Motor neuron (in vitro differentiated cells): ENCODE results near the gene CAP2. TPM values are rescaled to one million over a fixed set of nuclear protein-coding genes. Genes with fewer than 3 reads are reported as not detected.

Experiments used
- ATAC-seq, 8 experiments: fragments of 200-7000 bp; cut with Tn5 transposase; replicated peaks in 6 of 8; 2 replicates each; pipeline ENCODE4 v1.8.0; 2021; ENCODE audit warnings: mild to moderate bottlenecking in 8 of 8, moderate library complexity in 8 of 8
- H3K27ac ChIP-seq, 2 donors: fragments of 250-450 bp; sonication (Bioruptor Pico); 2 replicates each; pipeline ENCODE4 v1.9.0; 2021; ENCODE audit warnings: antibody characterized with exemption in 2 of 2, mild to moderate bottlenecking in 2 of 2, moderate library complexity in 1 of 2
- H3K4me1 ChIP-seq, 2 donors: fragments of 250-450 bp; sonication (Bioruptor Pico); replicated peaks in 1 of 2; 2 replicates each; pipeline ENCODE4 v1.6.1; 2021; ENCODE audit warnings: antibody characterized with exemption in 2 of 2, mild to moderate bottlenecking in 2 of 2, moderate library complexity in 1 of 2
- H3K4me3 ChIP-seq, 5 donors: fragments of 250-450 bp; sonication (Bioruptor Pico); 2 replicates each; pipeline ENCODE4 v1.9.0; 2021; ENCODE audit warnings: antibody characterized with exemption in 5 of 5, mild to moderate bottlenecking in 5 of 5, moderate library complexity in 4 of 5
- WGBS, 10 experiments: fragments of 450-650 bp; shearing (Covaris generic); methylation state at CpG; one replicate each; pipeline ENCODE4 v1.0.0; 2022; 5-methylcytosine and 5-hydroxymethylcytosine counted together
- in situ Hi-C, 9 experiments: fragments of 400-800 bp; cut with MboI; loops; one replicate each; pipeline ENCODE4 v1.15.0; 2021; ENCODE audit warnings: low sequenced_read_pairs in 9 of 9, low pct_unique_long_range_greater_than_20kb in 2 of 9; ENCODE audit not compliant: unreplicated experiment in 9 of 9
- total RNA-seq, 8 experiments: library from RNA; unstranded; fragments of 300-600 nt; gene quantifications; 2 replicates each; pipeline versions ENCODE4 v1.2.3 to v1.2.4, GENCODE V29; 2022

CAP2 gene
- total RNA-seq, 8 experiments from 2014 or later = 0.15 to 21.8 (median 10.7) TPM

DNA sequence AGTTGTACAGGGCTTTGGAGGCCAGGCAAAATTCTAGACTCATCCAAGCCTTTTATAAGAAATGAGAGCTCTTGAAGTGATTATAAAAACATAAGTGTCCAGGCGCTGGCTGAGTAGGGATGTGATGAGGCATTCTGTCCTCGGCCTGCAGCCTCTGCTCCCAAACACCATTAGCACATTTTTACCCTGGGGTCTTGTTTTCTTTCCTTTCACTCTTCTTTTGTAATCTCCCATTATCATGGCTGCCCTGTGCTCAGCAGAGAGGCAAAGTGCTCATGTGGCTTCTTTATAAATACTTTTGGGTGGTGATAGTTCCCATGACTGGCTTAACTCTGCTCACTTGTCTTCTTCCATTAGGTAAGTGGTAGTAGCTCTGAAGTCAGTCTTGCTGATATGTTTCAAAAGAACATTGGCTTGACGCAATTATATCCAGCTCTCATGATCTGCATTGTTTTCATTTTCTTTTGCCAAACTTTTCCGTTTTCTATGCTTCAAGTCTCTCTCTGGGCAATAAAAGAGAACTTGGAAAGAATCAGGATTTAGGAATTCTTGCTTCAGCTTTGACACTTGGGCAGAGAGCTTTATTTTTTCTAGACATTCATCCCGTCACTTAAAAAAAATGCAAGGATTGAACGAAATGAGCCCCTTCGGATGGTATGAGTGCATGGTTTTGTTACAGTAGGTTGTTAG lies 61.1 kb downstream of the CAP2 start:
- 0 to 100% (median 90%) methylated on average over 1 to 7 of the region's 7 CpGs for whole genome bisulfite sequencing, 10 experiments
- Histone ChIP-seq H3K27ac (no peak overlapping the region), H3K4me1 (peaks cover 6 to 14% of the 10 kb centered on the region in 2 donors), H3K4me3 (no peak overlapping the region)
- in situ Hi-C loops = no loop called here
- no peak for ATAC-seq

DNA sequence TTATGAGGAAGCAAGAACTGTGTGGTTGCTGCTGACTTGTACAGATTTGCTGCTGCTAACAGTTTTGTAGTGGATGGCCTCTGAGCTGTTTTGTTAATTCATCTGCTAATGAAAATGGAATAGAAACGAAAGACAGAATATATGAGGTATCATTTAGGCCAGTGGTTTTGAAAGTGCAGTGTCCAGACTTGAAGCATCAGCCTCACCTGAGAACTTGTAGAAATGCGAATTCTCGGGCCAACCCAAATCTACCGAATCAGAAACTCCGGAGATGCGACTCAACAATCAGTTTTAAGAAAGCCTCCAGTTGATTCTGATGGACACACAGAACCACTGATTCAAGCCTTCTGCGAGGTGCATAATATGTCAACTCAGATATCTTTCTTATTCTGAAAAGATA lies 62.5 kb downstream of the CAP2 start:
- in situ Hi-C loops = no loop called here
- Histone ChIP-seq H3K27ac (no peak overlapping the region), H3K4me1 (peaks cover 0 to 5% of the 10 kb centered on the region in 2 donors), H3K4me3 (no peak overlapping the region)
- no peak for ATAC-seq
- 70 to 100% (median 99%) methylated on average over 1 to 7 of the region's 7 CpGs for WGBS, 10 experiments

DNA sequence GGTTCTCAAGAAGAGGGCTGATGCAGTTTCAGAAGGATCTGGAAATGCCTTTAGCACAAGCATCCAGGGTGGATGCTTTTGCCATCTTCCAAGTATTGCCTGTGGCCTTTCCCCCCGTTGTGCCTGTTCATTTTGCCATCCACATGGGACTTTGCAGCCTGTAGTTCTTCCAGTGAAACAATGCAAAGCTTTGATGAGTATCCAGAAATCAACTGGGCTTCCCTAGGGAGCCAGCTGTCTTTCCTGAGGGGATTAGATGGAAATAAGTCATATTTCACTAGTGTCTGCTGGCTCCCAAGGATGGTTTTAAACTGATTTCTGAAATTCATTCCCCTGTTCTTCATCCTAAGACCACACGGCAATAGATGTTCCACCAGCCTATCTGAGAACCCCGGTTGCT lies 63.3 kb downstream of the CAP2 start:
- Histone ChIP-seq H3K4me1 (peaks cover 0 to 3% of the 10 kb centered on the region in 2 donors), H3K27ac (no peak overlapping the region), H3K4me3 (no peak overlapping the region)
- ATAC-seq = no peak
- in situ Hi-C loops = no loop called here
- 66 to 100% (median 93%) methylated on average over 1 to 3 of the region's 3 CpGs; no CpG with 5 or more reads in 5 of the 10 experiments for WGBS, 10 experiments

DNA sequence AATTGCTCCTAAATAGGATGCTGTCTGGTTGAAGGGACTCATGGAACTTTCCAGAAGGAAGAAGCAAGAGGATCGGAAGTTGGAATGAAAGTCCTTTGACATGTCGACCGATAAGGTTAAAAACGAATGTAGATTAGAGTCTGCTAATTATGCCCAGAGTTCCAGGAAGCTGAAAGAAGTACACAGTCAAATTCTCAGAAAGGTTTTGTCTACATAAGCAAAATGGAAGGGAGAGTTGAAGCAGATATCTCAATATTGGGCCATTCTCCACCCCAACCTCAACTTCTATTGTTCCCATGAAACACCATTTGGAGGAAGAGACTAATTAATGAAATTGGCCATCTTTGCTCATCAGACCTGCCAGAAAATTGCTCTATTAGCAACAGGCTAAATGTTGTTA lies 64.0 kb downstream of the CAP2 start:
- Histone ChIP-seq H3K4me3 (no peak overlapping the region), H3K27ac (no peak overlapping the region), H3K4me1 (peaks cover 0 to 3% of the 10 kb centered on the region in 2 donors)
- WGBS, 10 experiments = 77 to 100% (median 94%) methylated on average over 1 to 4 of the region's 4 CpGs; no CpG with 5 or more reads in 2 of the 10 experiments
- no peak for ATAC-seq
- in situ Hi-C loops = no loop called here

DNA sequence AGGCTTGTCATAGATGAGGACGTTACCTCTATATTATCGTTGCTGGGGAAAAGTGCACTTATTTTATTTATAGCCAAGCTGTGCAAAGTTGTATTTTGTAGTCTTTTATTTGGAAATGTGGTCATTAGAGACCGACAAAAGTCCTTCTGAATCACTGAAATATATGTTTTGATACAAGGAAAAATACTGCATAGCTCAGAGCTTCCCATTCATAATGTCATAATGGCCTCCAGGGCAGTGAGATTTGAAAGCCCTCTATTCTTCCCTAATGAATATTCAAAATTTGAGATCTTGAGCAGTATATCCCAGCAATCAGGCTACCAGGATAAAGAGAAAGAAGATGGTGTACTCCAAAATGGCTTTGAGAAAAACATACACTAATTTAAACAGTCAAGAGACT lies 64.6 kb downstream of the CAP2 start:
- no peak overlapping the region for H3K27ac ChIP-seq
- no peak for ATAC-seq
- 33 to 92% (median 80%) methylated on average over 1 to 3 of the region's 3 CpGs; no CpG with 5 or more reads in 2 of the 10 experiments for WGBS, 10 experiments
- no peak overlapping the region for H3K4me3 ChIP-seq
- peaks cover 0 to 3% of the 10 kb centered on the region in 2 donors for H3K4me1 ChIP-seq
- in situ Hi-C loops = no loop called here

DNA sequence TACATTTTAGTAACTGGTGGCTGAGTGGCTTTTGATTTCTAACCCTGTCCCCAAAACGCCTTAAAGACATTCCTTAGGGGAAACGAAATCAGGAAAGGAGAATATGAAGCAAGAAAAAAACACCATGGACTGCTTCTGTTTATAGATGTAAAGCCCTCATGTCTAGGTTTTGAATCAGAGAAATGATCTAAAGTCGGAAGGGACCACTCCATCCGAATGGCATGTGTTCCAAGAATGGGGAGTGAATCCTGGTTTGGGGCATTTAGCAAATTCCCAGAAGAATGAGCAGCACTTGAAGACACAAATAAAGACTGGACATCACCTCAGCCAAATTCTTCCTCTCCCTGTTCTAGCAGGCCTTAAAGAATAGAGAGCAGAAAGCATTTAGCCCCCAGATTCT lies 65.6 kb downstream of the CAP2 start:
- 28 to 90% (median 75%) methylated on average over 2 to 4 of the region's 4 CpGs for whole genome bisulfite sequencing, 10 experiments
- no peak for ATAC-seq
- in situ Hi-C loops = no loop called here

DNA sequence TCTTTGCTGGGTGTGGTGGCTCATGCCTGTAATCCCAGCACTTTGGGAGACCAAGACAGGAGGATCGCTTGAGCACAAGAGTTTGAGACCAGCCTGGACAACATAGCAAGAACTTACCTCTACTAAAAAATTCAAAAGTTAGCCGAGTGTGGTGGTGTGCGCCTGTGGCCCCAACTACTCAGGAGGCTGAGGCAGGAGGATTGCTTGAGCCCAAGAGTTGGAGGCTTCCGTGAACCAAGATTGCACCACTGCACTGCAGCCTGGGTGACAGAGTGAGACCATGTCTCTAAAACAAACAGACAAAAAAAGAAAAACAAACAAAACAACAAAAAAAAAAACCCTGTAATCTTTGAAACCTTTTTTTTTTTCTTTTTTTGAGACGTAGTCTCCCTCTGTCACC lies 67.5 kb downstream of the CAP2 start:
- 59 to 100% (median 95%) methylated on average over 1 to 5 of the region's 5 CpGs; no CpG with 5 or more reads in 1 of the 10 experiments for WGBS, 10 experiments
- H3K27ac ChIP-seq = no peak overlapping the region
- no peak overlapping the region for H3K4me3 ChIP-seq
- ATAC-seq = no peak
- in situ Hi-C loops = no loop called here
- H3K4me1 ChIP-seq = peaks cover 0 to 3% of the 10 kb centered on the region in 2 donors

More for the DNA sequence above, 65.6 kb downstream of the CAP2 start:
- Histone ChIP-seq H3K4me3 (no peak overlapping the region), H3K4me1 (peaks cover 0 to 3% of the 10 kb centered on the region in 2 donors), H3K27ac (no peak overlapping the region)

DNA sequence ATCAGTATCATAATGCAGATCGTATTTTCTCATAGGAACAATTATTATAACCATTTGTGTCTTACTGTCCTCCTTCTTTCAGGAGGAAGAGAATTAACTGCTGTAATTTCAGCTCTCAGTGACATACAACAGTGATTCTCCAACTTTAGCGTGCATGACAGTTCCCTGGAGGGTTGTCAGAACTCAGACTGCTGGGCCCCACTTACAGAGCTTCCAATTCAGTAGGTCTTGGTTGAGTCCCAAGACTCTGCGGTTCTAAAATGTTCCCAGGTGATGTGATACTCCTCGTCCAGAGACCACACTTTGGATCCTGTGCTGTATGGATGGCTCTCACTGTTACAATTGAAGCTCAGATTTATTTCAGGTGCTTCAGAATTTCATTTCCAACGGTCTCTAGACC lies 72.8 kb downstream of the CAP2 start:
- in situ Hi-C loops = no loop called here
- Histone ChIP-seq H3K27ac (no peak overlapping the region), H3K4me1 (no peaks in the 10 kb centered on the region), H3K4me3 (no peak overlapping the region)
- WGBS, 10 experiments = 38 to 100% (median 80%) methylated on average over 1 to 4 of the region's 5 CpGs; no CpG with 5 or more reads in 3 of the 10 experiments
- ATAC-seq = no peak

DNA sequence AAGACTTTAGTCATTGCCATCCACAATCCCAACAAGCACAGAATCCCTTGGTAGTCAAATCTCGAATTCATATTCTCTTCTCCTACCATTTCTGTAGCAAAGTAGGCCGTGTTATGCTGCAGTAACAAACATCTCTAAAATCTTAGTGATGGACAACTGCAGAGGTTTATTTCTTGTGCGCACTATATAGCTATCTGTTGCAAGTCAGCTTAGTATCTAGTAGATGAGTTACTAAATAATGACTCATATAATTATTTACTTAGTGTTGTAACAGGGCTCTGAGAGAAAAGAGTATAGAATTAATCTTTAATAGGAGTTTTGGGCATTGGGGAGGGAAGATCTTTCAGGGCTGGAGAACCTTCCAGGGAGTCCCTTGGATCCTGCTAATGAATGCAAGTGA lies 73.3 kb downstream of the CAP2 start:
- no peaks in the 10 kb centered on the region for H3K4me1 ChIP-seq
- no peak for ATAC-seq
- WGBS, 10 experiments = 0 to 100% (median 55%) methylated on average over 1 to 3 of the region's 3 CpGs; no CpG with 5 or more reads in 2 of the 10 experiments
- in situ Hi-C loops = no loop called here
- no peak overlapping the region for H3K27ac ChIP-seq
- no peak overlapping the region for H3K4me3 ChIP-seq

DNA sequence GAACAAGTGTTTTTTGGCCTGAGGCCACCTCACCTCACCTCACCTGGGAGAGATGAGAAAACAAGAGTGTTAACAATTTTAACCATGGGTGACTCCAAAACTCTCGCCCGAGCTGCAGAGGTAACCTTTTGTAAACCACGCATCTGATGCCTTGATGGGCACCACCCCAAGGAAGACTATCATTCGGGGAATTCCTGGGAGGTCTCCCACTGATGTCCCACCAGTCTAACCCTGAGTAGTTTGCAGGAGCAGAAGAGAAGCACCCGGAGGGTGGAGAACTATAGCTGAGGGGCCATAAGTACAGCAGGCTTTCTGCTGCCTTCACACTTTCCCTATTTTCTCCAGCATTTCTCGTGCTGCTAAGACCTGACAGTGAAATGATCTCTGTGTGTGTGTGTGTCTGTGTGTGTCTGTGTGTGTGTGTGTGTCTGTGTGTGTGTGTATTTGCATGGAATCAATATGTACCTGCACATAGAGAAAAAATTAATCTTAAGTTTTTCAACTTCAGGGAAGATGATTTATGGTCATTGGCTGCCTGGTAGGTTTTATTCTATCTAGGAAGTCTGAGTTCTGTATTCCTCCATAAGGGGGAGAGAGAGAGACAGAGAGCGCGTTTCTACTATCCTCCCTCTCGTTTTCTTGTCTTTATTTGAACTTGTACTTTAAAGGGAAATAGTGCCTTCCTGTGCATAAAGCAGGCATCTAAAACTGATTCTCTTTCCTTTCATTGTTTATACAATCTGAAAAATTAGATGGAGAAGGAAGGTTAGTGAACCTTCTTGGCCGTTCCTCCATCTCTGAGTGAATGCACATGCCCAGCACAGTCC lies 75.8 kb downstream of the CAP2 start:
- peak in 1 of 8 experiments; percentile 62 for ATAC-seq
- H3K4me3 ChIP-seq = no peak overlapping the region
- 38 to 100% (median 90%) methylated on average over 1 to 6 of the region's 10 CpGs for WGBS, 10 experiments
- no peak overlapping the region for H3K27ac ChIP-seq
- peaks cover 5 to 20% of the 10 kb centered on the region in 2 donors for H3K4me1 ChIP-seq
- in situ Hi-C loops = no loop called here

DNA sequence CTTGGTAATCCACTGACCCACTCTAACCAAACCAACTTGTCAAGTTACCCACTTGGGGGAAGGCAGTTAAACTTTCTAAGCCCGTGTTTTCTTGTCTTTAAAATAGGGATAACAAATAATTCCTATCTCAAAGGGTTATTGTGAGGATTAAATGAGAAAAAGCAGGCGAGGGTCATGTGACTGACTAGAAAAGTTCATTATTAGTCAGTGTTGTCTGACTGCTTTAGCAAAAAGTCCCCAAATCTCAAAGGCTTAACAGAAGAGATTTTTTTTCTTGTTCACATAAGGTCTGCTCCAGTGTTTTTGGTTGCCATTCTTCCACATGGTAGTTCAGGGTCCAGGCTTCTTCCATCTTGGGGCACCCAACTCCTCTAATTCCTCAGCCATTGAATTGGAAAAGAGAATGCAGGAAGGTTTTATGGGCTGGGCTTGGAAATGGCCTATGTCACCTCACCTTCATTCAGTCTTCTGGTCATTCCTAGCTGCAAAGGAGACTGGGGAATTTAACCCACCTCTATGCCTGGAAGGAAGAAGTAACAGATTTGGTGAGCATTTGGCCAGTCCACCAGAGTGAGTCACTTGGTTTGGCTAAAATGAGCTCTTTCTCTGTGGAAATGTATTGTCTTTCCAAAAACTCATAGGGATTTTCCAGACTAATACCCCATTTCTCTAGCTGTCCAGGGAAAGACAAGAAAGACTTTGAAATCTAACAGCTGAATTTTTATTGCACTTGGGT lies 77.0 kb downstream of the CAP2 start:
- H3K27ac ChIP-seq = no peak overlapping the region
- no peak overlapping the region for H3K4me3 ChIP-seq
- 19 to 100% (median 80%) methylated on average over 1 to 2 of the region's 2 CpGs; no CpG with 5 or more reads in 1 of the 10 experiments for whole genome bisulfite sequencing, 10 experiments
- peaks cover 5 to 23% of the 10 kb centered on the region in 2 donors for H3K4me1 ChIP-seq
- in situ Hi-C loops = no loop called here
- no peak for ATAC-seq

DNA sequence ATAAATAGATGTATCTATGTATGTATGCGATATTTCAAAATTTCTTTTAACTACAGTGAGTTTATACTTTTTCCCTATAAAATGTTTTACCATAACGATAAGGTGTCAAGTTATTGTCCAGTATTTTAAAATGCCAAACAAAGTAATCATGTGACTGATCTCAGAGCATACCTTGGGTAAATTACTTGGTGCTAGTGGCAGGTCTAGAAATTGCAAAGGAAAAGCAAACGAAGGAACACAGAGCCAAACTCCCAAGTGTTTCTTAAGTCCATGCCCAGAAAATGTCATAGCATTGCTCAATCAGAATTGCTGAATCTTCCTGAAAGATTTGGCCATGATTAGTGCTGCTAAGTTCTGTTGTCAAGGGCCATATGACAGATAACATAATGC lies 77.5 kb downstream of the CAP2 start:
- Histone ChIP-seq H3K4me3 (no peak overlapping the region), H3K27ac (no peak overlapping the region), H3K4me1 (peaks cover 5 to 28% of the 10 kb centered on the region in 2 donors)
- in situ Hi-C loops = no loop called here
- 6 to 100% (median 94%) methylated on average over 1 to 3 of the region's 3 CpGs; no CpG with 5 or more reads in 1 of the 10 experiments for WGBS, 10 experiments
- ATAC-seq = no peak
